LNCAP (cell line): ENCODE results near the gene FADS6.

ENCODE experiments used
- TF ChIP-seq, protein P1 (sequence below): fragments of 450-650 bp; IDR thresholded peaks from 2 replicates; pipeline ENCODE4 v1.5.1; 2017; ENCODE audit warnings: mild to moderate bottlenecking

The FADS6 gene

DNA sequence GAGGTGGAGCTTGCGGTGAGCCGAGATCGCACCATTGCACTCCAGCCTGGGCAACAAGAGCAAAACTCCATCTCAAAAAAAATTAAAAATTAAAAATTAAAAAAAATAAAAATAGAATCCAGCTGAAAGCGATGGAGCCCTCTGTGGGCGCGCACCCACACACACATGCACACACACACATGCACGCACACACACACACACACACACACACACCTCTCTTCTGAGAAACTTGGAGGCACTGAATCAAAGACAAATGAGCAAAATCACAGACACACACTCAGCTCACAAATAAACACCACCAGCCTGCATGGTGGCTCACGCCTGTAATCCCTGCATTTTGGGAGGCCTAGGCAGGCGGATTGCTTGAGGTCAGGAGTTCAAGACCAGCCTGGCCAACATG lies 9.6 kb upstream of the FADS6 start:
- TF ChIP-seq, protein P1, sequence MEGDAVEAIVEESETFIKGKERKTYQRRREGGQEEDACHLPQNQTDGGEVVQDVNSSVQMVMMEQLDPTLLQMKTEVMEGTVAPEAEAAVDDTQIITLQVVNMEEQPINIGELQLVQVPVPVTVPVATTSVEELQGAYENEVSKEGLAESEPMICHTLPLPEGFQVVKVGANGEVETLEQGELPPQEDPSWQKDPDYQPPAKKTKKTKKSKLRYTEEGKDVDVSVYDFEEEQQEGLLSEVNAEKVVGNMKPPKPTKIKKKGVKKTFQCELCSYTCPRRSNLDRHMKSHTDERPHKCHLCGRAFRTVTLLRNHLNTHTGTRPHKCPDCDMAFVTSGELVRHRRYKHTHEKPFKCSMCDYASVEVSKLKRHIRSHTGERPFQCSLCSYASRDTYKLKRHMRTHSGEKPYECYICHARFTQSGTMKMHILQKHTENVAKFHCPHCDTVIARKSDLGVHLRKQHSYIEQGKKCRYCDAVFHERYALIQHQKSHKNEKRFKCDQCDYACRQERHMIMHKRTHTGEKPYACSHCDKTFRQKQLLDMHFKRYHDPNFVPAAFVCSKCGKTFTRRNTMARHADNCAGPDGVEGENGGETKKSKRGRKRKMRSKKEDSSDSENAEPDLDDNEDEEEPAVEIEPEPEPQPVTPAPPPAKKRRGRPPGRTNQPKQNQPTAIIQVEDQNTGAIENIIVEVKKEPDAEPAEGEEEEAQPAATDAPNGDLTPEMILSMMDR: no peak

DNA sequence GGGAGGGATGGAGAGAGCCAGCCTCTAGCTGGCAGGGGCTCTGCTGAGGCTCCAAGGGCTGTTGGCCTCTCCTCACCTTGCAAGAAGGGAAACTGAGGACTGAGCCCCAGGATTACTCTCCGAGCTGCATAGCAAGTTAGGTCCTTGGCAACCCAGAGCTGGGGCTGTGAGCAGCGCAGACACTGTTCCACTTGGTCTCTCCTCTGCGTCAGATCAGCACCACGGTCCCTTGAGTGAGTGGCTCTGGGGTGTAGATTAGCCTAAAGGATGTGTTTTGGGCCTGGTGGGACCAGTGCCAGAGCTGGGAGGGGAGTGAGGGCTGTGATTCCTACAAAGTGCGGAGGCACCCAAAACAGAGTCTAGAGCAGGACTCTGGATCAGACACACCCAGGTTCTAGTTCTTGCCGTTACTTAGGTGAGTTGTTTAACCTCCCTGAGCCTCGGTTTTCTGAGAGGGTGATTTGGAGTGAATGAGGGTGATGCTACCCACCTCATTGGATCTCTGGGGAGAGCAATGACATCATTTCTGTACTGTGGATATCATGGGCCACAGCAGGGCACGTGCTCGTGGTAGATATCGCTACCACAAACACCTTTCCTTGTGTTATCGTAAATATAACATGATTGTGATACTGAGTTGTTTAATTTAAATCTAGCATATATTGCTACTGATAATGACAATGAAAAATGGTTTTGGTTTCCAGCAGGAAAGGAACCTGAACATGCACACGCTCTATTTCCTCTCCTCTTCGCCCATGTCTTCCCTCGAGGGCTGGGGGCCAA lies 8.1 kb upstream of the FADS6 start:
- TF ChIP-seq, protein P1: no peak

DNA sequence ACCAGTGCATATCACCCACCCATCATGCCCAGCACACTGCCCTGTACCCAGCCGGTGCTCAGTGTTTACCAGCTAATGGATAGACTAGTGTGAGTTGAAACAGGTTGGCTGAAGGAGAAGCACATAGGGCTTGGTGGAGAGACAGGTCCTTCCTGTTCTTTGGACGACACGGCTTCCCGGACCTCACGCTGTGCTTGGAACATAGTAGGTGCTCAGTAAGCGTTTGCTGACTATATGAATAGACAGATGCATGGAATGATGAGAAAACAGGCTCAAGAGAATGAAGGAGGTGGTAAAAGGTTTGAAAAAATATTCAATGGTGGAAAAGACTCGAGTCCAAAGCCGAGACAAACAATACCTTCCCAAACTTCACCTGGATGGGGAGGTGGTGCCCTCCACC lies 6.8 kb upstream of the FADS6 start:
- TF ChIP-seq, protein P1: no peak

DNA sequence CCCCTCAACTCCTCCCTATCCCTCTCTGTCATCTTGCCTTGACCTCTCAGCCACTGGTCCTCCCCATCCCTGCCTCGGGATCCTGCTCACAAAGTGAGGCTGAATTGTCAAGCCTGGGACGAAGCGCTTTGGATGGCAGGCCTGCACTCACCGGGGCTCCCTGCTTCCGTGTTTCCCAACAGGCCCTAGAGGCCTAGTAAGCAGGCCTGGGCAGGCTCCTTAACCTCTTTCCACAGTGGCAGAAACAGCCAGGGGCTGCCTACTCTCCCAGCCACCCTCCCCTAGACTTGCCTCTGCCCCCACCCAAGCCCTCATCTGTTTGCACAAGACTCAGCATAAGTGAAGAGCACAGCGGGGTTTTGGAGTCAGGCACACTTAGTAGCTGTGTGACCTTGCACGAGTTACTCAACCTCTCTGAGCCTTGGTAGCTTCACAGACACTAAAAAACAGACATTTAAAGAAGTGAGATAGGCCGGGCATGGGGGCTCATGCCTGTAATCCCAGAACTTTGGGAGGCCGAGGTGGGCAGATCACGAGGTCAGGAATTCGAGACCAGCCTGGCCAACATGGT lies 5.0 kb upstream of the FADS6 start:
- TF ChIP-seq, protein P1: no peak

DNA sequence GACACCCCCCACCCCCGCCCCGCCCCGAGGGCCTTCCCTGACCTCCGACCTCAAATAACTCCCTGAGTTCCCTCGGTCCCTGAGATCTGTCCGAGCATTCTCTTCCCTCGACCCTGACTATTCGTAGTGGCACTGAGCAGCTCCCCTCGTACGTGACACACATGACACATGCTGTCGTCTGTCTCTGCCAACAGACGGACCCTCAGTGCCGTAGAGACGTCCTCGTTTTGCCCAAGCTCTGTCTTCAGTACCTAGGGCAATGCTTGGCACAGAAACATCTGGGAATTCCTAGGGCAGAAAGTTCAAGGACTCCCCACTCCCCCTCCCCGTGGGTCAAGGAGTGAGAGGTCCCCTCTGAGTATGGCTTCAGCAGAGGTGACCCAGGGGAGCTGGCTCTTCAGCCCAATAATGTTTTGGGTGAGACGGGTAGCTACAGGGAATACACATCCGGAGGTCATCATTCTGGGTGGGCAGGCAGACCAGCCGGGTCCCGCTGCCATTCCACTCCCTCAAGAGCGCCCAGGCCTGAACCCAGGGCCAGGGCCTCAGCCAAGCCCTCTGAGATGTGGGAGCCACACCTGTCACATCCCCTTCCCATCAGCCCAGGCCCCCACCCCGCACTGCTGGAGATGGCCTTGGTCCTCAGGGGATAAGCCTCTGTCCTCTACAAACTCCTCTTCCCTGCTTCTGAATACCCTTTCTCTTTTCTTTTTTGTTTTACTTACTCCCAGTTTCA lies 671 bp upstream of the FADS6 start:
- TF ChIP-seq, protein P1: no peak

DNA sequence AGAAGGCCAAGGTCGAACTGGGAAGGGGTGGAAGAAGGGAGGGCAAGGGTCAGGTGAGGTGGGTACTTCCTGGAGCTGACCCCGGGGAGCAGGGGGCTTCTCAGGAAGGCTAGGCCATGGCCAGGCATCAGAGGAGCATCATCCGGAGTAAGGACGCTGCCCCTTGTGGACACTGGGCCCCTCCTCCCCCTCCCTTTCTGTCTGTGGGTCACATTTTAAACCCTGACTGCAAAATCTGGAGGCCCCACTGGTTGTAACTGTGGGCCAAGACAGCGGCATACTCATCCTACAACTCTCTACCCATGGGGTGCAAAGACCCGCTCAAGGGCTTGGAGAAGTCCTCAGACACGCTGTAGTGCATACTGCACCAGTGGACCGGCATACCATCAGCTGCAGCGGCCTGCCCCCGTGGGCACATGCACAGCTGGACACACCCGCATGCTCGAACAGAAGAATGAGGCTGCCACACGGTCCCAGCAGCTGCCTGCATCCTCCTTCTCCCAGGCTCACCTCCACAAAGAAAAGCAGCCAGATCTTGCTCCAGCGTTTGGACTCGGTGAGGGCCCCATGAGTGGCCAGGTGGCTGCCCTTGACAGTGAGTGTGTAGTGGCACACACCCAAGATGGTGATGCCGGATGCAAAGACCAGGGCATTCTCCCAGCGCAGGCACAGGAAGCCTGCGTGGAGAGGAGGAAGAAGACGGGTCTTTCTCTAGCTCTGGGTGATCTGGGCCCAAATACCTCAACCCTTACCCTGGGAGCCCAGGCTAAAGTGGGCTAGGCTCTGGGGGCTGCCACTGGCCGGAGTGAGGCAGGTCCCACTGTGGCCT lies 1.2 kb downstream of the FADS6 start:
- TF ChIP-seq, protein P1: no peak

DNA sequence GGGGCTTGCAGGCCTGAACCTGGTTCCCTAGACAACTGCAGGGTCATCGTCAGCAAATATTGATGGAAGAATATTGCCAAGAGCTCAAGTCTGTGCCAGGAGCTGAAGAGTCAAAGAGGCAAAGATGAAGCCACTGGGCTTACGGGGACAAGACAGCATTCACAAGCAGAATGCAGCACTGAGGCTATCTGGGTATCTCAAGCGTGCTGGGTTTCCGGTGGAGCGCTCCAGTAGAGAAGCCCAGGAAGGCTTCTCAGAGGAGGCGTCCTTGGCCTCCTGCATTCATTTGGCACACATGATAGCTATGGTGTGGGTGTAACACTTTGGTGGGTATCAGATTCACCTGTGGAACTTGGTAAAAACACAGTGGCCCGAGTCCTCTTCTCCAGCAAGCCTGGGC lies 2.9 kb downstream of the FADS6 start:
- TF ChIP-seq, protein P1: no peak
